SJCRH30 (cell line): Measurements from ENCODE around the gene SRGAP2B. TPM values are rescaled to one million over a fixed set of nuclear protein-coding genes. Genes with fewer than 3 reads are reported as not detected.
"Not testable (repeated sequence)": the region's sequence is repeated elsewhere in the genome, so short reads cannot be mapped to it uniquely, and the experiment has no call there.

Experiments used
- DNase-seq, 2 experiments: peaks; one replicate each; pipeline ENCODE4 v3.0.0-alpha.2; 2015 to 2020
- H3K27ac ChIP-seq: fragments of 250-450 bp; sonication (Bioruptor Pico); 2 replicates; pipeline ENCODE4 v1.5.1; 2020; ENCODE audit warnings: mild to moderate bottlenecking, moderate library complexity
- H3K27me3 ChIP-seq: fragments of 250-450 bp; sonication (Bioruptor Pico); 2 replicates; pipeline ENCODE4 v1.5.1; 2020; ENCODE audit warnings: mild to moderate bottlenecking, moderate library complexity
- H3K36me3 ChIP-seq: fragments of 250-450 bp; sonication (Bioruptor Pico); 2 replicates; pipeline ENCODE4 v1.5.1; 2020; ENCODE audit warnings: mild to moderate bottlenecking, moderate library complexity
- H3K4me1 ChIP-seq: fragments of 250-450 bp; sonication (Bioruptor Pico); 2 replicates; pipeline ENCODE4 v1.5.1; 2020; ENCODE audit warnings: mild to moderate bottlenecking, moderate library complexity
- H3K4me3 ChIP-seq: fragments of 250-450 bp; sonication (Bioruptor Pico); 2 replicates; pipeline ENCODE4 v1.5.1; 2020; ENCODE audit warnings: mild to moderate bottlenecking, moderate library complexity
- H3K9me3 ChIP-seq: fragments of 250-450 bp; sonication (Bioruptor Pico); replicated peaks from 2 replicates; pipeline ENCODE4 v1.5.1; 2020; ENCODE audit warnings: mild to moderate bottlenecking, moderate library complexity
- total RNA-seq: library from RNA; depleted of rRNA; stranded (reverse); fragments of >200 nt; shearing (Covaris generic); gene quantifications from 2 replicates; pipeline ENCODE4 v1.2.3, GENCODE V29; 2014

Gene SRGAP2B
- total RNA-seq, 1 experiment from 2014 or later: 16.4 TPM

DNA sequence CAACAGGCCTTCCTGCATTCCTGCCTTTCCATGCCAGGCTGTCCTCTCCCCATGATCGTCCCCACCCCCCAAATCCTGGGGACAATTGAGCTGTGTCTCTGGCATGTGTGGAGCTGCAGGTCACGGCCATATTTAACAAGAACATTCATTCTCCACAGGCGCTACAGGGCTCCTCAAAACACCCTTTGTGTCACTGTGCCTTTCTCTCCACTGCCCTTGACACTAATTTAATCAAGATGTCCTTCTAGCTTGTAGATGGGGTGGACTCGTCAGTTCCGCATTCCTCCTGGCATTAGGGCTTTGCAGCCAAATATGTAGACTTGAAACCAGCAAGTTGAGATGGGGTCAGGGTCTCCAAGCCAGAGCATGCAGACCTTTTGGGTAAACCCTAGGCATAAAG is 163.0 kb downstream of the SRGAP2B start:
- peak; percentile 42 to 57 for DNase-seq
- H3K4me3 ChIP-seq: not testable (repeated sequence)

DNA sequence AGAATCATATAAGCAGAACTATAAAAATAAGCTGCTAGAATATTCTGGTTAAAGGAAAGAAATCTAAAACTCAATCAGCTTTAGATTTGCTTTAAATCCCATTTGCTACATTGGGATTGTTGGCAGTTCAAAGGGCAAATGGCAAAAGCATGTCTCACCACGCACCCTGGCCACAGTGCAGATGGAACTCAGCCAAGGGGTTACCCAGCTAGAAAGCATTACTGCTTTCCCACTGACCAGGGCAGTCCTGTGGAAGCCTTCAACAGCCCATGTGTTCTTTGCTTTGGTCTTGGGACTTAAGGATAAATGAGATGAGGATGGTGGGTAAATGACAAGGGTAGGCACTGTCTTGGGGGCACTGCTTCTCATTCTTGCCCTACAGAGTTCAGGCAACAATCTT is 163.6 kb downstream of the SRGAP2B start:
- not testable (repeated sequence) for H3K27ac ChIP-seq, H3K4me3 ChIP-seq, H3K9me3 ChIP-seq, H3K27me3 ChIP-seq, H3K4me1 ChIP-seq, H3K36me3 ChIP-seq
- DNase-seq: peak in 1 of 2 experiments; percentile 0

More for the DNA sequence above, 163.0 kb downstream of the SRGAP2B start:
- H3K9me3 ChIP-seq, H3K27me3 ChIP-seq, H3K4me1 ChIP-seq, H3K36me3 ChIP-seq, H3K27ac ChIP-seq: not testable (repeated sequence)

DNA sequence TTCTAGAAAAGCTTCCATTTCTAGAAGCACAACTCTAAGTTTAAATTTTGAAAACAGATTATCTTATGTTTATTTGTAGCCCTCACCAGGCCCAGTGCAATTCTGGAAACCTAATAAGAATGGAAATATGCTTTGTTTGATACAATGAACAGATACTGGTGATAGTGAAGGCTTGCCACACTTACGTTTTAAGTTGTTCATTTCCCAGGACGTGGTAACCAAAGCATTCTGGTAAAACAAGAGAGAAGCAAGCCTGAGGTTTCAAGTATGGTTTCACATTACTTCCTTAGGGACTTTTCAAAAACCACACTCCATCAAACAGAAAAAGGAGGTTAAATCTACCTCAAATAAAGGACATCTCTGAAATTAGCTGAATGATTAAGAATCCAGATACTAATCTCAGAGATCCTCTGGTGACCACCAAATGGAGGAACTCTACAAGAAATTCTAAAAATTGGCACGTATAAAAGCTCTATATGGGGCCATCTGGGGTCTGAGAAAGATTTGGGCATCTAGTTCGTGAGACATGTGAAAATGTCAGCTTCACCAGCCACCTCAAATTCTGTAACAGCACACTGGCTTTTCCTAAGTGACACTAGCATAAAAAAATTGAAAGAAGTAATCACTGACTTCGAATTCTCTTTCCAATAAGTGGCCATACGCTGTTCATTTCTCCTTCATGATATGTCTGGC is 164.9 kb downstream of the SRGAP2B start:
- not testable (repeated sequence) for H3K4me3 ChIP-seq, H3K27ac ChIP-seq, H3K9me3 ChIP-seq, H3K36me3 ChIP-seq, H3K27me3 ChIP-seq, H3K4me1 ChIP-seq
- DNase-seq: peak in 1 of 2 experiments; percentile 0

DNA sequence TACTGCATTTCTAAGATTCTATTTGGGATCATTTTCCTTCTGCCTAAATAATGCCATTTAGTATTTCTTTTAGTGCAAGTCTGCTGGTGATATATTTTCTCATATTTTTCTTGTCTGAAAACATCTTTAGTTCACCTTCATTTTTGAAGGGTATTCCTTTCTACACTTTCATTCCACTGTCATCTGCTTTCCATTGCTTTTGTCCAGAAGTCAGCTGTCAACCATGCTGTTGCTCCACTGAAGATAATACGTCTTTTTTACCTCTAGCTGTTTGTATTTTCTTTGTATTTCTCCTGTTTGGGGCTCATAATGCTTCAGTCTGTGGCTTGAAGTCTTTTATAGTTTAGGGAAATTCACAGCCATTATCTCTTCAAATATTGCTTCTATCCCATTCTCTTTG is 167.8 kb downstream of the SRGAP2B start:
- not testable (repeated sequence) for H3K36me3 ChIP-seq, H3K4me1 ChIP-seq, H3K27me3 ChIP-seq, H3K9me3 ChIP-seq, H3K27ac ChIP-seq, H3K4me3 ChIP-seq
- peak in 1 of 2 experiments; percentile 0 for DNase-seq

DNA sequence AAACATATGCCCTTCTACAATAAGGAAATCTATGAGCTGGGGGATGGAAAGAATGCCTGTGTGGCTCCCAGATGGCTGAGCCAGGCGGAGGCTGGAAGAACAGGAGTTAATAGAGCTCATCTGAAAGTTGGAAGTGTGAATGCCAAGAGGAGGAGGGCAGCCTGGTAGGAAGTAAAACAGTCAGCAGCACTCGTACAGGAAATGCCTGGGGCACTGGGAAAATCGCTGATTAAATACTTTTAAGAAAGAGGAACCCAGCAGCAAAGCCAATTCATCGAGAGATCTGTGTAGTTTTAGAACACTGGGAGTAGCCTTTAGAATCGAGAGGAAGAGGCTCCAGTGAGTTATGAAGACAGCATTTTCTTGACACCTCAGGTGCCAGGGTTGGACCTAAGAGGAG is 171.5 kb downstream of the SRGAP2B start:
- H3K4me3 ChIP-seq, H3K36me3 ChIP-seq, H3K9me3 ChIP-seq, DNase-seq, H3K27ac ChIP-seq, H3K27me3 ChIP-seq, H3K4me1 ChIP-seq: not testable (repeated sequence)

DNA sequence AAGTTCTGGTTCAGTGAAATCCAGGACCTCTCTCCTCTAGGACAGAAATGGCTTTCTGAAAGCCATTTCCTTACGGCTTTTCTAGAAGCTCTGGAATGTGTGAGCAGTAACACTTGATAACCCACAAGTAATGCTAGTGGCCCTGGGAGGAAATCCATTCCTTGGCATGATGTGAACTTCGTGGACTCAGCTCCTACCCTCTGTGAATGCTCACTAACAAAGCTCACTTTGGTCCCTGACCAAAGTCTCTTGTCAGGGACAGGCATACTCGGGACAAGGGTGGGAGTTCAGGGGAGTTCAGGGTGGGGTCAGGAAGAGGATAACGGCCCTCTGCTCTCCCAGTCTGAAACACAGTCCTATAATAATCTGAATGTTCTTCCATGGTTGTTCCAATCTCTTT is 172.3 kb downstream of the SRGAP2B start:
- H3K9me3 ChIP-seq, H3K27me3 ChIP-seq, H3K27ac ChIP-seq, H3K4me3 ChIP-seq, H3K4me1 ChIP-seq, DNase-seq, H3K36me3 ChIP-seq: not testable (repeated sequence)

DNA sequence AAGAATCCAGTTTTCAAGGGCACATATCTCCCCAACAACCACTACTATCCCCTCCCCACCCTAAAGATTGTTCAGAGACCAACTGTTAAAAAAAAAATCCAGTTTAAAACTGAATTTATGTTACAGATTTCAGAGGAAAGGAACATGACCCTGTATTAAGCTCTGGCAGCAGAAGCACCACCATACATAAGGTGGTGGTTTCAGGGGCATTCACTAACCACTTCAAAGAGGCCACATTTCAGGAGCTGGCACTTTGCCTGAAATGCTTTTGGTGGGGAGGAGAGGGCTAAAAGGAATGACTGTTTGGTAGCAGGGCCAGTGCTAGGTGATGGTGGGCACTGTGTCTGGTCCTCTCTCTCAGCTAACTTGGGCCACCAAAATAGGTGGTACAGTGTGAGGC is 176.0 kb downstream of the SRGAP2B start:
- H3K9me3 ChIP-seq, H3K4me3 ChIP-seq, DNase-seq, H3K27me3 ChIP-seq, H3K36me3 ChIP-seq, H3K27ac ChIP-seq, H3K4me1 ChIP-seq: not testable (repeated sequence)

DNA sequence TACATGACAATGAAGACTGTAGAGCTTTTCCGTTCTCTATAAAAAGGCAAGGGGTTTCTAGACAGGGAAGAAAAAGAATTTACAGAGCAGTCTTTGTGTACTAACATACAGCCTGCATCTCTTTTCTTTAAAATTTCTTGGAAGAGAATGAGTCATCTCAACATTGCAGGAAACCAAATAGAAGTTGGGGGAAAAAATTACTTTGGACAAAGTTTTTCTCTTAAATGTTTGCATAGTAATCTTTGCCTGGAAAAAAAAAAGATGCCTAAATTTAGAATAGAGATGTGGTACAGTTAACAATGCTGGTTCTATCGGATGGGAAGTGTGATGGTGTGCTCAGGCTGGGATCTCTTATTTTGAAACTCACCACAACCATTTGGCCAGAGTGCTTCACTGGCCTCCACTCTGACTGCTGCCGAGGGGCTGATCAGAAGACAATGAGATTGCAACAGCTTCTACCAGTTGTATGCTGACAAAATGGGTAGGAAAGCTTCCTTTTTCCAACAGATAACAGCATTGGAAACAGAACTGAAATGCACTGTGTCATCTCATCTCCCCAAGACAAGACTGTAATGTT is 177.0 kb downstream of the SRGAP2B start:
- H3K9me3 ChIP-seq, DNase-seq, H3K27me3 ChIP-seq, H3K4me1 ChIP-seq, H3K27ac ChIP-seq, H3K4me3 ChIP-seq, H3K36me3 ChIP-seq: not testable (repeated sequence)

DNA sequence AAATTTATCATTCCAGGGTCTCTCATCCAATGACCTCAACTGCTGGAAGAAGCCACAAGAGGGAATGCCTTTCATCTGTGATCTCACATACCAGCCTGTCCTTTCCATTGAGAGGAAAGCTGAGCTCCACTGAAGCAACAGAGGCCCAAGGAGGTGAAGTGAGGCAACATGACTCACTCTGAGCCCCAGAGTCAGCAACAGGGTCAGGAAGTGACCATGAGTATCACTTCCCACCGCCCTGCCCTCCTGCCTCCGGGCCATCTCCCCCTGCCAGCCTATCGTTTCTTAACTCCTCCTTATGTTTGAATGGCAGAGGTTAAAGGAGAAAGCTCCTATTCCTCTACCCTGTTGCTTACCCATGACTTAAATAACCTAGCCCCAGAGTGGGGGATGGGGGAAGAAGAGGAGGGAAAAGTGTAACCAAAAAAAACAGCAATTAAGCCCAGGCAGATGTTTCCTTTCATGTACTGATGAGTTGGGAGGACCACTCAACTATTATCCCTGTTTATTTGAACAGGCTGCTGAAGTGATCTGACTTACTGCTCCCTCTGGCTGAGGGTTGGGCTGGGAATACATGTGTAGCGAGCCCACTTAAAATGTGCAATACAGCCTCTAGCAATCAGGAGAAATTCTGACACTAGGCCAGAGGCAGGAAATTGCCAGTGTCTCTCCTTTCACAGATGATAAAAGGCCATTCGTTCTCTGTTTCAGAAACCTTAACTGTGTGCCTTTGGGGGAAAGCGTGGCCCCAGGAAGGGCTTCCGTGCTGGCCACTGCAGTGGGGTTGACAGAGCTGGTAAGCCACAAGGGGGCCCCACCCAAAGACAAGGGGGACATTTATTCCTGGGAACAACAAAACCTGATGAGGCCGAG is 177.7 kb downstream of the SRGAP2B start:
- H3K27me3 ChIP-seq, H3K4me1 ChIP-seq, H3K27ac ChIP-seq, H3K9me3 ChIP-seq, H3K36me3 ChIP-seq, H3K4me3 ChIP-seq, DNase-seq: not testable (repeated sequence)

DNA sequence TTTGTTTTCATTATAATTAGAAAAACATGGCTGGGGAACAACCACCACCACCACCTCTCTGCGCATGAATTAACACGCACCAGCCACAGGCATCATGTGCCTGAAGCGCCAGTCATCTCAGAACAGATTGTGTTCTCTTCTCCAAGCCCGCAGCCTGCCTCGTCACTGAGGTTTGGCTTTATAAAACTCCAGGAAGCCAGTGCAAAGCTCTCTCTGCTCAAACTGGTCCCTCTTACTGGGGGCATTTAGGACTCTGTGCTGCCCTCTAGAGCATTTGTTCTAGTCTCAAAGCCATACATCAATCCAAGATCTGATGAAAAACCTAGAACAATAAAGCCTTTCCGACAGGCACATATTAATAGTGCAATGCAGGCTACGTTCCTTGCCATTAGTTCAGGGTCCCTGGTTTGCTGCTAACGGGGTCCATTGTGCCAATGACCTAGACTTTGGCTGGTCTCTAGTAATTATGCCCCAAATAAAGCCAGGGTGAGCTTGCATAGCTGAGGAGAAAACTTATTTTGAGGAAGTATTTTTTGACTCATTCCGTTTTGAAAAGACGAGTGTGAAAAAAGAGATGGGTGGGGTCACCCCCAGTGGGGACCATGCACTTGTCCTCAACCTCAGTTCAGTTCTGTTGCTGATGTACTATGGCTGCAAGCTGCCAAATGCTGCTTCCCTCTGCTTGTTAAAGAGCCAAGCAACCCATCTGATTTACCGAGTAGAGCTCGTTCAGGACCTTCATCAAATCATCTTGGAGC is 181.0 kb downstream of the SRGAP2B start:
- H3K4me3 ChIP-seq, H3K27me3 ChIP-seq, H3K27ac ChIP-seq, H3K9me3 ChIP-seq, DNase-seq, H3K4me1 ChIP-seq, H3K36me3 ChIP-seq: not testable (repeated sequence)

DNA sequence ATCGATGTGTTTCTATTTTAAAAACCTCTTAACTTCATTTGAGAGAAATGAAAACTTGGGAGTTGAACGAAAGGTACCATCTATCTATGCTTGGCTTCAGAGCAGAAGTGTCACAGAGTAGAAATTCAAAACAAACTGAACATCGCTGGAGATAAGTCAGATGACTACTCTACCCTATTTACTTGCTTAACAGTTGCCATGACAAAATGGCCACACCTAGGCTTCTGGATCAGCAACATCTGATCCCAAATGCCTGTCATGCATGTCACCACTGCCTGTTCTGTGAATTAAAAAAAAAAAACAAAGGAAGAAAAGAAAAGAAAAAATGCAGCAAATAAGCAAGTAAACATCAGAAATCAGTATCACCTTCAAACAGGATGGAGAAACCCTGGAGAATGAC is 181.7 kb downstream of the SRGAP2B start:
- not testable (repeated sequence) for H3K9me3 ChIP-seq, H3K27me3 ChIP-seq, H3K4me3 ChIP-seq, H3K4me1 ChIP-seq, H3K36me3 ChIP-seq, DNase-seq, H3K27ac ChIP-seq

DNA sequence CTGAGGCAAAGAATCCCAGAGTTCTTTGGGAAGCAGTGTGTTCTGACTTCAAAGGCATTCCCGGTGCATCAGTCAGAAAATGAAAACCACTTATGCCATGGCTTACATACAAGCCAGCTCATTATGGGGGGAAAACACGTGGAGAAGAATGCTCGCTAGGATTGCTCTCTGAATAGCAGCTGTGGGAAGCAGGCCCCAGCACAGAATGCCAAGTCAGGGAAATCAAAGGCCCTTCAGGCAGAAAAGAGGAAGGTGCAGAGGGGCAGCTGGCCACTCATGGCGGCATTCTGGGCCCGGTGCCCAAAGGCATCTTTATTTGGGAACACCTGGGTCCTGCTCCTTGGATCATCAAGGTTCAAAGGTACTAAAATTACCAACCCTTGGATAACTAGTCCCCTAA is 184.4 kb downstream of the SRGAP2B start:
- H3K4me1 ChIP-seq, H3K27me3 ChIP-seq, DNase-seq, H3K36me3 ChIP-seq, H3K9me3 ChIP-seq, H3K4me3 ChIP-seq, H3K27ac ChIP-seq: not testable (repeated sequence)

DNA sequence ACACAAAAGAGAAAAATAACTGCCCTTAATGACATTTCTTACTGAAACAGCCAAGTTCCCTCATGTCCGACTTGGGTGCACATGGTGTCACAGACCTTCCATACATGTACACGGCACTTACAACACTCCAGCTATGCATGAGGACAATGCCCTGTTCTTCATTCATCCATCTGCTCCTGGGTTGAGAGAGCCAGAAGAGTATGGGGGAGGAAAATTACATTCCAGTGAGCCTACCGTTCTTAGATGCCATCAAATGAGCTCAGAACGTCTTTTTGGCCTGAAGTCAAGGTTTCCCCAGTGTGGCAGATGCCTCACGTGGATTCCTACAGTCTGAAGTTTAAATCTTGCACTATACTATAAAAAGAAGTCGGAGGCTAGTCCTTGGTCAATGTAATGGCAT is 194.3 kb downstream of the SRGAP2B start:
- H3K9me3 ChIP-seq, H3K27ac ChIP-seq, H3K4me3 ChIP-seq, H3K4me1 ChIP-seq, H3K27me3 ChIP-seq, H3K36me3 ChIP-seq, DNase-seq: not testable (repeated sequence)

DNA sequence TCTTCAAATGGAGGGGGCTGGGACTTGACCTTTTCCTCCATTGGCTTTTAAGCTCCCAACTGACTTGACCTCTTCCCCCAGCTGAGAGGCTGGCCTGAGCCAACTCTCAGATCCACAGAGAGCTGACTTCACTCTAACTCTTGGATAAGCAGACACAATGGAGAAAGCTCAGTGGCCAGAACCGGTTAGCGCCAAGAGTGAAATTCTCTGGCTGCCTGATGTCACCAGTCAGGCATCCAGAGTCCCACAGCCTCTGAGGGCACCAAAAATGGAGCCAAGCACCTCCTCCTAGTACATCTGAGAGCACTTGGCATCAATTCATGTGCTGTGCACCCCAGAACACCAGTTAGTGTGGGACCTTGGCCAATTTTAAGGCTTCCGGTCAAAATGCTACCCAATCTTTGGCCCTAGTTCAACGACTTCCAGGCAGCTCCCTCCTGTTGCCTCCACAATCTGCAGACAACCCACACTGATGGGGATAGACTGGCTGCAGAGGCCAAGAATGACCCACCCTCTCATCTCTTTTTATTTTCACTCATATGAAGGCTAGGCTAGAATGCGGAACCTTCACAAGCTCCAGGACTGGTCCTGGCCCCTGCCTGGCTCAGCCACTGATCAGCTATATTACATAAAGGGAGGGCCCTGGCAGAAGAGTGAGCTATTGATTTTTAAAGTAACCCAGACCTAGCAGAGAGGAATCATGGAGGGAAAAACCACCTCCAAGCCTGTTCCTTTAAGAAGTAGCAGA is 200.5 kb downstream of the SRGAP2B start:
- not testable (repeated sequence) for H3K4me3 ChIP-seq, H3K36me3 ChIP-seq, H3K27me3 ChIP-seq, DNase-seq, H3K4me1 ChIP-seq, H3K27ac ChIP-seq, H3K9me3 ChIP-seq
